Progenitor cell of endocrine pancreas (in vitro differentiated cells): ENCODE results near the gene PPP4R3B. TPM values are rescaled to one million over a fixed set of nuclear protein-coding genes. Genes with fewer than 3 reads are reported as not detected.

ENCODE experiments used
- DNase-seq: peaks from one replicate; pipeline ENCODE4 v3.0.0; 2021; ENCODE audit warnings: low spot score; ENCODE audit not compliant: unreplicated experiment
- H3K27ac Mint-ChIP-seq: 2 replicates; pipeline ENCODE4 v1.8.0; 2021; ENCODE audit warnings: mild to moderate bottlenecking, moderate library complexity, mixed read lengths
- H3K27me3 Mint-ChIP-seq: 2 replicates; pipeline ENCODE4 v1.8.0; 2021; ENCODE audit warnings: mixed read lengths
- H3K36me3 Mint-ChIP-seq: 2 replicates; pipeline ENCODE4 v1.8.0; 2022; ENCODE audit warnings: mixed read lengths; ENCODE audit not compliant: insufficient read depth
- H3K4me1 Mint-ChIP-seq: 2 replicates; pipeline ENCODE4 v1.8.0; 2021; ENCODE audit warnings: low read depth, mixed read lengths
- H3K4me3 Mint-ChIP-seq: 2 replicates; pipeline ENCODE4 v1.8.0; 2021; ENCODE audit warnings: low read depth, mild to moderate bottlenecking, moderate library complexity, mixed read lengths
- H3K9me3 Mint-ChIP-seq: 2 replicates; pipeline ENCODE4 v1.8.0; 2021; ENCODE audit warnings: low read depth, mixed read lengths
- CTCF ChIP-seq: fragments of 200-600 bp; sonication (generic); IDR thresholded peaks from one replicate; pipeline ENCODE4 v1.5.0; 2021; ENCODE audit warnings: antibody characterized with exemption, mild to moderate bottlenecking; ENCODE audit not compliant: unreplicated experiment
- total RNA-seq: library from RNA; stranded (reverse); gene quantifications from 2 replicates; pipeline ENCODE4 v1.2.1, GENCODE V29; 2021

PPP4R3B gene
- total RNA-seq, 1 donor from 2014 or later = 57.0 TPM

GRCh38 chr2:55627915-55628314, 10.5 kb upstream of the PPP4R3B start:
- no peak overlapping the region for H3K4me3 Mint-ChIP-seq
- TF ChIP-seq CTCF = no peak
- H3K27me3 Mint-ChIP-seq = no peaks in the 10 kb centered on the region
- H3K9me3 Mint-ChIP-seq = no peaks in the 10 kb centered on the region
- peaks cover 4% of the 10 kb centered on the region for H3K4me1 Mint-ChIP-seq
- no peak overlapping the region for H3K27ac Mint-ChIP-seq
- H3K36me3 Mint-ChIP-seq = peaks cover 3% of the 10 kb centered on the region
- no peak for DNase-seq

GRCh38 chr2:55621802-55622201, 4.4 kb upstream of the PPP4R3B start:
- Mint-ChIP-seq H3K4me3 (no peak overlapping the region), H3K4me1 (peaks cover 11% of the 10 kb centered on the region), H3K27me3 (no peaks in the 10 kb centered on the region), H3K36me3 (no peaks in the 10 kb centered on the region), H3K9me3 (no peaks in the 10 kb centered on the region), H3K27ac (no peak overlapping the region)
- no peak for DNase-seq
- TF ChIP-seq CTCF = no peak

GRCh38 chr2:55620123-55620779, 2.8 kb upstream of the PPP4R3B start:
- Mint-ChIP-seq H3K27ac (no peak overlapping the region), H3K9me3 (no peaks in the 10 kb centered on the region), H3K4me1 (peaks cover 18% of the 10 kb centered on the region), H3K4me3 (peak overlapping the region; percentile 49), H3K27me3 (no peaks in the 10 kb centered on the region), H3K36me3 (peaks cover 3% of the 10 kb centered on the region)
- DNase-seq = no peak
- TF ChIP-seq CTCF = peak; percentile 47

- no peak overlapping the region for H3K27ac Mint-ChIP-seq
- DNase-seq = no peak
- H3K9me3 Mint-ChIP-seq = no peaks in the 10 kb centered on the region
- peaks cover 19% of the 10 kb centered on the region for H3K4me1 Mint-ChIP-seq
- no peak overlapping the region for H3K4me3 Mint-ChIP-seq
- no peaks in the 10 kb centered on the region for H3K27me3 Mint-ChIP-seq
- peaks cover 7% of the 10 kb centered on the region for H3K36me3 Mint-ChIP-seq
- no peak for TF ChIP-seq CTCF
Observed at GRCh38 chr2:55618275-55619055, 1.0 kb upstream of the PPP4R3B start.

GRCh38 chr2:55618025-55618274, 528 bp upstream of the PPP4R3B start:
- Mint-ChIP-seq H3K27ac (no peak overlapping the region), H3K4me1 (peaks cover 19% of the 10 kb centered on the region), H3K9me3 (no peaks in the 10 kb centered on the region), H3K27me3 (no peaks in the 10 kb centered on the region), H3K4me3 (no peak overlapping the region), H3K36me3 (peaks cover 9% of the 10 kb centered on the region)
- DNase-seq = no peak
- no peak for TF ChIP-seq CTCF
